Stomach (tissue), 9 donors: Measurements from ENCODE around the gene SLC27A3. TPM values are rescaled to one million over a fixed set of nuclear protein-coding genes. Genes with fewer than 3 reads are reported as not detected.

Experiments used
- DNase-seq, 2 donors: peaks; one replicate each; pipeline versions ENCODE4 v3.0.0 to v3.0.0-alpha.2; 2013 to 2019
- H3K27ac ChIP-seq, 5 donors: fragments of 200-600 bp in 4 of 5; sonication (generic) in 4 of 5; one replicate each; pipeline ENCODE4 v1.5.1; 2013 to 2019; ENCODE audit warnings: mild to moderate bottlenecking in 1 of 5, moderate library complexity in 1 of 5
- H3K27me3 ChIP-seq, 3 donors: fragments of 200-600 bp; sonication (generic); one replicate each; pipeline ENCODE4 v1.5.1; 2017 to 2019; ENCODE audit warnings: mixed run types in 1 of 3
- H3K36me3 ChIP-seq, 4 donors: fragments of 200-600 bp; sonication (generic); 1 replicate in 3 of 4; 2 replicates in 1 of 4; pipeline ENCODE4 v1.5.1; 2016 to 2019
- H3K4me1 ChIP-seq, 4 donors: fragments of 200-600 bp; sonication (generic); one replicate each; pipeline ENCODE4 v1.5.1; 2016 to 2019
- H3K4me3 ChIP-seq, 4 donors: fragments of 200-600 bp; sonication (generic) in 3 of 4; one replicate each; pipeline ENCODE4 v1.5.1; 2016 to 2019; ENCODE audit warnings: mild to moderate bottlenecking in 1 of 4
- H3K9me3 ChIP-seq, 4 donors: fragments of 200-600 bp; sonication (generic); one replicate each; pipeline ENCODE4 v1.5.1; 2016 to 2019
- CTCF ChIP-seq, 7 experiments: fragments of 450-650 bp in 4 of 7; fragments of 200-600 bp in 3 of 7; sonication (generic) in 3 of 7; IDR thresholded peaks; one replicate each; pipeline ENCODE4 v1.5.1; 2016 to 2019; ENCODE audit warnings: antibody characterized with exemption in 7 of 7, control low read depth in 2 of 7, mild to moderate bottlenecking in 1 of 7
- EP300 ChIP-seq: sonication (generic); formaldehyde crosslinking; IDR thresholded peaks from one replicate; pipeline ENCODE4 v1.6.1; 2017; ENCODE audit warnings: antibody characterized with exemption
- POLR2A ChIP-seq, 4 donors: fragments of 450-650 bp; IDR thresholded peaks; one replicate each; pipeline ENCODE4 v1.6.1; 2016; ENCODE audit warnings: antibody characterized with exemption in 4 of 4, control low read depth in 2 of 4, mild to moderate bottlenecking in 1 of 4, moderate library complexity in 1 of 4
- POLR2AphosphoS5 ChIP-seq, 3 donors: sonication (generic); formaldehyde crosslinking; IDR thresholded peaks; one replicate each; pipeline ENCODE4 v1.6.1; 2016; ENCODE audit warnings: antibody characterized with exemption in 3 of 3
- WGBS, 5 donors: extraction: QIAGEN DNeasy Blood & Tissue Kit in 3 of 5; methylation state at CpG; one replicate each; pipeline versions ENCODE4 v1.1.5 to v1.1.7; 2013 to 2018; 5-methylcytosine and 5-hydroxymethylcytosine counted together
- intact Hi-C: fragments of 100-400 bp; cut with DNase I; formaldehyde crosslinking; loops from one replicate; pipeline ENCODE4 v1.15.1; 2023; ENCODE audit warnings: low total_unique reads
- polyA plus RNA-seq, 3 donors: library from polyadenylated mRNA; stranded (reverse); fragments of 200-250 nt; gene quantifications; one replicate each; pipeline ENCODE4 v1.2.3, GENCODE V29; 2013
- total RNA-seq, 5 donors: library from RNA; depleted of rRNA; stranded (reverse); fragments of >200 nt; gene quantifications; one replicate each; pipeline versions ENCODE4 v1.1.0 to v1.2.3, GENCODE V29; 2014 to 2016
- donor health status: healthy with polysubstance abuse.
- donor health status: Bipolar disorder and iron deficiency.
- donor health status: healthy.

SLC27A3 gene
- total and polyA plus RNA-seq, 8 donors, result 14.9 to 89.9 (median 53.2) TPM

- Histone ChIP-seq H3K4me3 (no peak overlapping the region), H3K4me1 (peaks cover 15 to 70% (median 45%) of the 10 kb centered on the region in 4 donors), H3K27ac (peak overlapping the region; percentile 55 to 100 (median 99)), H3K27me3 (no peaks in the 10 kb centered on the region), H3K9me3 (no peaks in the 10 kb centered on the region), H3K36me3 (peaks cover 0 to 6% (median 2%) of the 10 kb centered on the region in 4 donors)
- intact Hi-C loops, result no loop called here
- no peak for DNase-seq
- 43 to 59% (median 52%) methylated on average over 5 of the region's 5 CpGs for WGBS, 5 donors
- TF ChIP-seq POLR2A (IDR thresholded peaks at IDR 0.05) (no peak), POLR2AphosphoS5 (IDR thresholded peaks at IDR 0.05) (no peak)
Observed at GRCh38 chr1:153730468-153730988, 44.7 kb upstream of the SLC27A3 start.

- intact Hi-C loops, result no loop called here
- TF ChIP-seq CTCF (IDR thresholded peaks at IDR 0.05), result no peak
- TF ChIP-seq POLR2AphosphoS5 (IDR thresholded peaks at IDR 0.05), result no peak
- TF ChIP-seq EP300, result no peak
- no peak for TF ChIP-seq POLR2A (IDR thresholded peaks at IDR 0.05)
- peak overlapping the region in 3 of 5 donors; percentile 34 to 57 (median 50) for H3K27ac ChIP-seq
- WGBS, 5 donors, result 28 to 59% (median 42%) methylated on average over 1 of the region's 1 CpG
- no peaks in the 10 kb centered on the region for H3K27me3 ChIP-seq
- peak in 1 of 2 donors; percentile 31 for DNase-seq
- H3K36me3 ChIP-seq, result peaks cover 0 to 19% (median 7%) of the 10 kb centered on the region in 4 donors
- peaks cover 13 to 66% (median 33%) of the 10 kb centered on the region in 4 donors for H3K4me1 ChIP-seq
- no peak overlapping the region for H3K4me3 ChIP-seq
- H3K9me3 ChIP-seq, result no peaks in the 10 kb centered on the region
Observed at GRCh38 chr1:153733970-153734369, 41.2 kb upstream of the SLC27A3 start.

- intact Hi-C loops, result no loop called here
- Histone ChIP-seq H3K4me1 (peaks cover 7 to 60% (median 27%) of the 10 kb centered on the region in 4 donors), H3K27me3 (no peaks in the 10 kb centered on the region), H3K27ac (peak overlapping the region in 3 of 5 donors; percentile 34 to 57 (median 50)), H3K9me3 (no peaks in the 10 kb centered on the region), H3K36me3 (peaks cover 0 to 25% (median 13%) of the 10 kb centered on the region in 4 donors), H3K4me3 (no peak overlapping the region)
- TF ChIP-seq EP300, result no peak
- no peak for TF ChIP-seq CTCF (IDR thresholded peaks at IDR 0.05)
- TF ChIP-seq POLR2AphosphoS5 (IDR thresholded peaks at IDR 0.05), result no peak
- TF ChIP-seq POLR2A (IDR thresholded peaks at IDR 0.05), result no peak
- WGBS, 5 donors, result 74 to 91% (median 80%) methylated on average over 3 of the region's 3 CpGs
- no peak for DNase-seq
Observed at GRCh38 chr1:153734396-153735089, 40.7 kb upstream of the SLC27A3 start.

GRCh38 chr1:153735090-153735420 lies 40.2 kb upstream of the SLC27A3 start:
- DNase-seq, result no peak
- H3K27ac ChIP-seq, result peak overlapping the region in 2 of 5 donors; percentile 34 to 50
- intact Hi-C loops, result no loop called here

More at GRCh38 chr1:153735090-153735420, 40.2 kb upstream of the SLC27A3 start:
- H3K4me3 ChIP-seq, result no peak overlapping the region
- WGBS, 5 donors, result 91 to 98% (median 97%) methylated on average over 3 of the region's 3 CpGs
- peaks cover 2 to 55% (median 22%) of the 10 kb centered on the region in 4 donors for H3K4me1 ChIP-seq
- H3K27me3 ChIP-seq, result no peaks in the 10 kb centered on the region
- peaks cover 0 to 29% (median 18%) of the 10 kb centered on the region in 4 donors for H3K36me3 ChIP-seq
- no peak for TF ChIP-seq EP300
- TF ChIP-seq CTCF (IDR thresholded peaks at IDR 0.05), result no peak
- TF ChIP-seq POLR2AphosphoS5 (IDR thresholded peaks at IDR 0.05), result no peak
- TF ChIP-seq POLR2A (IDR thresholded peaks at IDR 0.05), result no peak
- H3K9me3 ChIP-seq, result no peaks in the 10 kb centered on the region
